HFF-Myc (cell line): Measurements from ENCODE around the gene SPATA12.

Source experiments
- DNase-seq: peaks from one replicate; pipeline ENCODE4 v3.0.0-alpha.2; 2011; ENCODE audit warnings: low read depth; ENCODE audit errors: extremely low read depth
- H3K4me3 ChIP-seq: replicated peaks from 2 replicates; pipeline ENCODE4 v1.5.1; 2011; ENCODE audit warnings: low read depth, mild to moderate bottlenecking, control low read depth, low read length
- TF ChIP-seq, protein P1 (sequence below): IDR thresholded peaks from 2 replicates; pipeline ENCODE4 v1.5.1; 2012; ENCODE audit warnings: mild to moderate bottlenecking, low read depth, low read length, control low read depth; ENCODE audit errors: missing control alignments

The SPATA12 gene

DNA sequence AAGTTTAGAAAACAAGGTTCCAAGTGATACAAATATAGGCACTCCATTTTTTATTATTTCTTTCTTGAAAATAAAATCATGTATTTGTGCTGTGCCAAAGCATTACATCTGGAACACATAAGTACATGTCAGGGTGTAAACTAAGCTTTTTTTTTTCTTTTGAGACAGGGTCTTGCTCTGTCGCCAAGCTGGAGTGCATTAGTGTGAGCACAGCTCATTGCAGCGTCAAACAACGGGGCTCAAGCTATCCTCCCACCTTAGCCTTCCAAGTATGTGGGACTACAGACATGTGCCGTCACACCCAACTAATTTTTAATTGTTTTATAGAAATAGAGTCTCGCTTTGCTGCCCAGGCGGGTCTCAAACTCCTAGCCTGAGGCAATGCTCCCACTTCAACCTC is 9.0 kb downstream of the SPATA12 start:
- DNase-seq: no peak
- TF ChIP-seq, protein P1, sequence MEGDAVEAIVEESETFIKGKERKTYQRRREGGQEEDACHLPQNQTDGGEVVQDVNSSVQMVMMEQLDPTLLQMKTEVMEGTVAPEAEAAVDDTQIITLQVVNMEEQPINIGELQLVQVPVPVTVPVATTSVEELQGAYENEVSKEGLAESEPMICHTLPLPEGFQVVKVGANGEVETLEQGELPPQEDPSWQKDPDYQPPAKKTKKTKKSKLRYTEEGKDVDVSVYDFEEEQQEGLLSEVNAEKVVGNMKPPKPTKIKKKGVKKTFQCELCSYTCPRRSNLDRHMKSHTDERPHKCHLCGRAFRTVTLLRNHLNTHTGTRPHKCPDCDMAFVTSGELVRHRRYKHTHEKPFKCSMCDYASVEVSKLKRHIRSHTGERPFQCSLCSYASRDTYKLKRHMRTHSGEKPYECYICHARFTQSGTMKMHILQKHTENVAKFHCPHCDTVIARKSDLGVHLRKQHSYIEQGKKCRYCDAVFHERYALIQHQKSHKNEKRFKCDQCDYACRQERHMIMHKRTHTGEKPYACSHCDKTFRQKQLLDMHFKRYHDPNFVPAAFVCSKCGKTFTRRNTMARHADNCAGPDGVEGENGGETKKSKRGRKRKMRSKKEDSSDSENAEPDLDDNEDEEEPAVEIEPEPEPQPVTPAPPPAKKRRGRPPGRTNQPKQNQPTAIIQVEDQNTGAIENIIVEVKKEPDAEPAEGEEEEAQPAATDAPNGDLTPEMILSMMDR: no peak
- no peak overlapping the region for H3K4me3 ChIP-seq

DNA sequence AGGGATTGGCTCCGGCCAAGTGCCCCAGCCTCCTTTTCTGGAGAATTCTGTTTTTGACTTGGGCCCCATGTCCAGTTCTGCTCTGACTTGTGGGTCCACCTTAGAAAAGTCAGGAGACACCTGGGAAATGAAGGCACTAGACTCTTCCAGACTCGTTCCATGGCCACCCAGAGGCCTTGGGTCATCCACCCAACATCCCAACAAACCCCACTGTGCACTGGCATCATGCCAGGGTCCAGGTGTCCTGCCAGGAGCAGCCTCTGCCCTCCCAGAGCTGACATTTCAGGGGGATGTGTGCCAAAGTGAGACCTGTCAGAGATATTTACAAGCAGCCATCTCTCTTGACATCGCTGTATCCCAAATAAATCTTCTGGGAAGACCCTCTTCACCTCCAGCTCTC is 13.2 kb downstream of the SPATA12 start:
- TF ChIP-seq, protein P1: no peak
- DNase-seq: no peak
- H3K4me3 ChIP-seq: no peak overlapping the region

DNA sequence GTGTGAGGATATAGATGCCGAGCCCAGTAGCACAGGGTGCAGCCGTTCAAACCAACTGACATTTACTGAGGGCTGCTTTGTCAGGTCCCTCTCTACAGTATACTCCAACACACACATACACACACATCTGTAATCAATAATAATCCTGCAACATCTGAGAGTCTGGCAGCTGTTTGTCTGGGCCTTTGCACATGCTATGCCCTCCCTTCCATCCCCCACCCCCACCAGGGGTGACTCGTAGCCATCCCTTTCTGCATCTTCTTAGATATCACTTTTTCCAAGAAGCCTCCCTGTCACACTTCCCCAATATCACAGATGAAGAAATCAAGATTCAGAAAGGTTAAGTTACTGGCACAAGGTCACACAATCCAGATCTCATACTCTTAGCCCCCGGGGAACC is 13.7 kb downstream of the SPATA12 start:
- TF ChIP-seq, protein P1: no peak
- no peak for DNase-seq
- H3K4me3 ChIP-seq: no peak overlapping the region

DNA sequence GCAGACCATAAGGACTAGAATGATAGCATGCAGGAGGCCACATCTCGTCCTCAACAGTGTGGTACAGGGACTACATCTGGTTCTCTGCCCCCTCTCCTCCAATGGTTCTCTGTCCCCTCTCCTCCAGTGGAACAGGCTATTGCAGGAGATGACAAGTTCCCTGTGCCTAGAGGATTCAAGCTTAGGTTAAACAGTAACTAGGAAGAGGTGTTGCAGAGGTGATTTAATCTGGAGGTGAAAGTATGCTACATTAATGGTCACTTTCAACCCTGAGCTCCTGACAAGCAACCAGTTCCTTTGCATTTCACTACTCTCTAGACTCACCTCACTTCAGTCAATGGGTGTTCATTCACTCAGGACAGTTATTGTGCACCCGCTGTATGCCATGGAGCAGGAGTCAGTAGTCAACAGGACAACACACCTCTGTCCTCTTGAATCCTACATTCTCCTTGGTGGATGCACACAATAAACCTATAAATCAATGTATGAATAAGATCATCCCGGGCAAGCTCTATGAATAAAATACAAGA is 16.0 kb downstream of the SPATA12 start:
- DNase-seq: no peak
- TF ChIP-seq, protein P1: no peak
- H3K4me3 ChIP-seq: no peak overlapping the region

DNA sequence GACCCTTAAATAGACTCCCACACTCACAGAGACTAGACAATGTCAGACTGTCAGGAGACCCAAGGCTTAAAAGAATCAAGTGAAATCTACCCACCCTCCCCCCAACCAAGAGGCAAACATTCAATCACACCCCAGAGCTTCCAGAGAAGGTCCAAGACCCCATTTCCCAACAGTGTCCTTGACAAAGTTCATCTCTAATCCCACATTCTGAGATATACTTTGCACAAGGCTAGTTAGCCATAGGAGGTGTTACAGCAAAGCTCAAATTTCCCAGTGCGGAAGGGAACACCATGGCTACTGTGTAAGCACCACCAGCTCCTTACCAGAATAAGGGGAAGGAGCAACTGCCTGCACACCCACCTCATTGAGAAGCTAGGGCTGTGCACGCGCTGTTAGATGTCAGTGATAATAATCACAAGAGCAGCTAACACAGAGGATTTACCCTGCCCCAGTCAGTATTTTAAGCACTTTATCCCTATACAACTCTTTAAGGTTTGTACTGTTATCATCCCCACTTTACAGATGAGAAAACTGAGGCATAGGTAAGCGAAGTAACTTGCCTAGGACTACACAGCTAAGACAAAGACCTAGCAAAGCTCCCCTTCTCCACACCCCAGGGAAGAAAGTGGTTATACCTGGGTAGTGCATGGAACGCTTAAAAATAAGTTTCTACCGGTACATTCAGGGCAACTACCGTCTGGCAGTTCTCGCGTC is 17.3 kb downstream of the SPATA12 start:
- DNase-seq: no peak
- TF ChIP-seq, protein P1: no peak
- peak overlapping the region; percentile 64 for H3K4me3 ChIP-seq

DNA sequence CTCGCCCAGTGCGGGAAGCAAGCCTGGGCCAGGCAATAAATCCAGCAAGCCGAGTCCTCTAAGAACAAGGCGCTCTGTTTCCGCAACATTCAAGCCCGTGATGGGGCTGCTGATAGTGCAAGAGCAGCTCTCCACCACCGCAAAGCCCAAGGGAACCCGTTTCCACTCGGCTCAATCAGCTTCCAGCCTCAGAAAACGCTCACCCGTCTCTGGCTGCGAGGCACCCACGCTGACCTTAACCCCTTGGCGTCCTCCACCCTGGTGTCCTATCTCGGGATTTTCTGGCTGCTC is 17.8 kb downstream of the SPATA12 start:
- TF ChIP-seq, protein P1: no peak
- no peak for DNase-seq
- peak overlapping the region; percentile 64 for H3K4me3 ChIP-seq
